ENCODE measurements around the gene PIGC.

PIGC gene

DNA sequence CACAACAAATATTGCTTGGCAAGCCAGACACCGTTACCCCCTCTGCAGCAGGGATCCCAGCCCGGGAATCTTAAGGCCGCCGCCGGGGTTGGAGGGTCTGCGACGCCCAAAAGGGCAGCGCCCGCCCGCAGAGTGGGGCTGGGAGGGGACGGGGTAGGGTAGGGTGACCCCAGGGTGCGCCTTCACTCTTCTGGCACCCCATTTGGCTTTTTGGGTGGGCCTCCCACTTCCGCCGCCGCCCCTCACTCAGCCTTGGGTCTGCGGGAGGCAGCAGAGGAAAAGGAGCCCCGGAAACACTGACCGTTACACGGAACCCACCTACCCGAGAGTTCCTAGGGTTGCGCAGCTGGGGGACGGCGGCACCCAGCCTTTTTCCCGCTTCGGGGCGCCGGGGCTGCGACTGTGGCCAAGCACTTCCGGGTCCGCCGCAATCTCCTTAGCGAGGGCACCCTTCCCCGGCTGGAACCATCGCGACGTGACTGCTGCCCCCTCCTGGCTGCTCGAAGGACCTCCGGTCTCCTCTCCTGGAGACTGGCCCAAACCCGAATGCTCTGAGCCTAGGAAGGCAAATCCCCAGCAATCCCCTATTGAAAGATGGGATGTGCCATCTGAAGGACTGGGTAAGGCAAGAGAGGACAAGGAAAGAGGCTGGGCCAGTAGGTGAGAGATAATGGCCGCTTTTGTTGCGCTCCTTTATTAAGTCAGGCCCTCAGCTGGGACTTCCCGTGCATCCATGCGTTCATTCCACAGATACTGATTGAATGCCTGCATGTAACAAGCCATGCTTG lies at the start of gene PIGC:
Gene PIGC, minus strand, starts transcription at position 404 of the 788 bp plus-strand sequence. CDS start 1,447 bp downstream, outside the sequence.
- peak; percentile 90 for DNase-seq

DNA sequence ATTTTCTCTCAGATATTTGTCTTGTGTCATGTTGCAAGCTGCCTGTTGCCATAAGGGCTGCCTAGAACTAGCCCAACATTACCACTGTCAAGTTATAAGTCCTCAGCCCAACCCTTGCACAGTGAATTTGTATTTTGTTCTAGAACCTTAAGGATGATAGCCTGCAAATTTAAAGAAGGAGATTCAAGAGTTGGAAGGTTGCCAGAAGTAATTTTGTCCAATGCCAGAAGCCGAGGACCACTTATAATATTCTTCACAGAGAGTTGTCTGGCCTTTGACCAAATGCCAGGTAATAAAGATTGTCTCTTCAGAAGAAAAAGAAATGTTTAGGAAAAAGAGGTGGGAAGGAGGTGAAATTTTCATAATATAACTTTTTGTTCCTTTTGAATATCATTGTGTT lies 48.6 kb upstream of the PIGC start:
- DNase-seq: no peak

DNA sequence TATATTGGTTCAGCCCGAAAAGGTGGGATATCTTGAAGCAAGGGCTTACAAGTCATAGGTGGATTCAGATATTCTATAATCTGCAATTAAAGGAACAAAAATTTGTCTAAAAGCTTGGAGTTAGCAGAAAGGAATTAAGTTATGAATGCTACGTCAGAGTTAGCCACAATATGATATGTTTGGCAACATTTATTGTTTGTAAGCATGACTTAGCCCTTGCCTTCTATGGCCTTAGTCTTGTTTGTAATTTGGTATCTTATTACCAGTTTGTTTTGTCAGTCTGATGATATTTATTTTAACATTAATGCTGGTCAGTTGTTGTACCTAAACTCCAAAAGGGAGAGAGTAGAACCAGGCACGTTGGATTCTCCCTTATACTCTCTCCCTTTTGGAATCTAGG lies 46.0 kb upstream of the PIGC start:
- DNase-seq: no peak

DNA sequence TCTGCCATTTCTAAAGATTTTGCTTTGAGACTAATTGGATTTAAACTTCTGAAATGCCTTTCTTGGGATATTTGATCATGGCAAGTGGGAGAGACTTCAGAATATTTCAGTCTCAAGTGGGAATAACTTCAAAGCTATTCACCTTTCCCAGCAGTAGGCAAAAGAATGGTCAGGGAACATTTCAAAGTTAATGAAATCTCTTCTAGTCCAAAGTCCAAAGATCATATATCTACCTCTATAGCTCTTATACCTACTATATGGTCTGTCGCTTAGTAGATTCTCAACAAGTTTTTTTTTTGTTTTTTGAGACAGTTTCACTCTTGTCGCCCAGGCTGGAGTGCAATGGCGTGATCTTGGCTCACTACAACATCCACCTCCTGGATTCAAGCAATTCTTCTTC lies 44.5 kb upstream of the PIGC start:
- no peak for DNase-seq

DNA sequence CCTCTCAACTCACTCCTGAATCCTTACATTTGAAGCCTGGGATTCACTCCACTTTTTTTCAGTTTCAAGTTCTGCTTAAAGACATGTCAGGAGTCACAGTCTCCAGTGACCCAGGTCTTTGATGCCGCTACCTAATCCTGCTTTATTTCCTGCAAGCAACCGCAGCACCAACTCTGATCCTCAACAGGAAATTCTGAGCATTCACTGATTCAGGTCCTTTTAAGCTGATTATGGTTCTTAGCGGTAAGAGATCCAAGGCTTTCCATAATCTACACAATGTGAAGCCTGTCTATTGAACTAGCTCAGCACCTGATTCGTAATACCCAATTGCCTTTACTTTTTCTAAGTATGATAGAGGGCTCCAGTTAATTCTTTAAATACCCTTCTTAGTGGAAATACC lies 43.7 kb upstream of the PIGC start:
- no peak for DNase-seq

DNA sequence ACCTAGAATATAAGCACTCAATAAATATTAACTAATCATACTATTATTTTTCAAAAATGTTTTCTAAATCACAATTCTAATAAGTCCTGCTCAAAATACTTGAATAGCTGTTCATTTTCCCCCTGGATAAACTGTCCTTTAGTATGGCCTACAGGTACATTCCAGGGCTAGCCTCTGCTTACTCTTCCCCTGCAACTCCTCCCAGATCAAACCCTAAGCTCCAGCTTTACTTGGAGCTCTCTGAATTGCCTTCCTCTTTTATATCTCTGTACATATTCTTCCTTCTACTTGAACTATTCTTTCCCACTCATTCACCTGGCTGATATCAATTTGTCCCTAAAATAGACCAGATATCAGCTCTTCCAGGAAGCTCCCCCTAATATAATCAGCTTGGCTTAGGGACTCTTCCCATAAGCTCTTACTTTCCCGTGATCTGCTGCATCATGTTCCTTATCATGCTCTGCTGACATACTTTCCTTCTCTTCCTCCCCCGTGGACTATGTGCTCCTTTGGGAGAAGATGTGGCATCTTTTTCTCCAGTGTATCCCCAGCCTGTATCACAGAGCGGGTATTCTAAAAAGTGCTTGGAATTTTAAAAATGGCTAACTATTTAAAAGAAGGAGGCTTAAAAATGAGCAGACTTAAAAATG lies 43.1 kb upstream of the PIGC start:
- no peak for DNase-seq

DNA sequence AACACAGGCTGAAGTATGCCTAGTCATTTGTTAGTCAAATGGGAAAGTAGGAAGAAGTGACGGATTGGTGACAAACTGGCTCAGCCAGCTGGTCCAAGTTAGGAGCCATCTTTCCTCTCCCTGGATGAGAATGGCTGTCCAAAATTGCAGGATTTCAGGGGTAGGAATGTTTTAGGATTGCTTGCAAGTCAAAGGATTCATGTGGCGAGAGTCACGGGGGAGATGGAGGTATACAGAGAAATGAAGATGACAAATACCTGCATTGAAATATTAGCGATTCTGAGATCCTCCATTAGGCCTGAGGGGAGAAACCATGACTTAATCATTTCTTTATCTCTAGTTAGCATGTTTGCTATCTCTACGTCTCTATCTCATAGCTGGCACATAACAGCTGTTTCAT lies 41.8 kb upstream of the PIGC start:
- DNase-seq: no peak

DNA sequence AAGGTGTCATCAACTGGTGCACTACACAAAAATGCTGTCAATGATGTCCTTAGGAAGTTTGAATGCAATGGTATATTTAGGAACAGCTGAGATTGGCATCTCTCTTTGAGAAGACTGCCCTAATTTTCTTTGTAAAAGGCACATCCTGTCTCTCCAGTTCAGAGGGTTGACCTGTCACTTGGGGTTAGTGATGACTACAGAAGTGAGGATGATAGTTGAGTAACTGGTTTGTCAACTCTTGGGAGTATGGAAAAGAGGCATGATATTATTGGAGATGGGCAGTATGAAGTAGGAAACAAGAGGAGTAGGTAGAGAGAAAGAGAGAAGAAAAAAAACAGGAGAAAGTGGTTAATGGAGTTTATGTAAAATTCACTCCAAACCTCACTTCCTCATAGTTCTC lies 40.4 kb upstream of the PIGC start:
- DNase-seq: no peak

DNA sequence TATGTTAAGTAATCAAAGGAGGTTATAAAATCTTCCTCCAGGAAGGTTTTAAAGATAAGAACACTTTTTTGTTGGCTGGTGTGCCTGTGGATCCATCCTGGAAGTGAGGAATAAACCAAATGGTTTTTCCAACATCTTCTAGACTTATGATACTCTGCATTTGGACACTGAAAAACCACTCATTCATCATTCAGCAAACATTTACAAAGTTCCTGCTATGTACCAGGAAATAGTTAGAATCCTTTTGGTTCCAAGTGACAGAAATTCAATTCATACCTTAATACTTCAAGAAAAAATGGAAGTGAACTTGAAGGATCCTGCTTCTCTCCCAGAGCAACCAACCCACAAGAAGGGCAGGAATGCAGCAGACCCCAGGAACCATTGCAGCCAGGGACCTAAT lies 39.6 kb upstream of the PIGC start:
- no peak for DNase-seq

DNA sequence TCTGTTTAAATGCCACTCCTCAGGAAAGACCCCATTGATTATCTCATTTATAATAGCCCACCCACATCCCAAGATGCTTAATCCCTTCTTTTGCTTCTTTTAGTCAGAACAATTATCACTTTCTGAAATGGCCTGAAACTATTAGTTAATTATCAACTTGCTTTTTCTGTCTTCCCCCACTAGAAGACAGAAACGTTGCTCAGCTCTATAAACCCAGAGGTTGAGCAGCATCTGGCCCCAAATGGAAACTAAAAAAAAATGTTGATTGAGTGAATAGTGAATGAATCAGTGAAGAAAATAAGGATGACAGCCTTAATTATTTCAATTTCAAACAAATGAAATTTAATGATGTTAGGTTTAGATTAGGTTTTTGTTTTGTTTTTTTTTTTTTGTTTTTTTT lies 38.2 kb upstream of the PIGC start:
- no peak for DNase-seq

DNA sequence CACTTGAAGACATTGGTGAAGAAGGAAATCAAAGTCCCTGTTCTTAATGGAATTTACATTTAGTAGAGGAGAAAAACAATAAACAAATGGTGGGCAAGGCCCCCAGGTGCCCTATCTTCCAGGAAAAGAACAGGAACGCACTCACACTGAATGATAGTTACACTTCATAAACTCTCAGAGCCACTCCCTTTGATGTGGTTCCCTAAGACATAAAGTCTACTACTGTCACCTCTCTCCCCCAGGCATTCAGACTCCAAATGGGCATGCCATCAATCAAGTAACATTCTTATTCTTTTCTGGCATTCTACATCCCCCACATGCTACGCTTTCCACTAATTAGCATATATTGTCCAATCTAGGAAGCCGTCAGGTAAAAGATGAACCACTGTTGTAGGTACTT lies 36.6 kb upstream of the PIGC start:
- DNase-seq: no peak

DNA sequence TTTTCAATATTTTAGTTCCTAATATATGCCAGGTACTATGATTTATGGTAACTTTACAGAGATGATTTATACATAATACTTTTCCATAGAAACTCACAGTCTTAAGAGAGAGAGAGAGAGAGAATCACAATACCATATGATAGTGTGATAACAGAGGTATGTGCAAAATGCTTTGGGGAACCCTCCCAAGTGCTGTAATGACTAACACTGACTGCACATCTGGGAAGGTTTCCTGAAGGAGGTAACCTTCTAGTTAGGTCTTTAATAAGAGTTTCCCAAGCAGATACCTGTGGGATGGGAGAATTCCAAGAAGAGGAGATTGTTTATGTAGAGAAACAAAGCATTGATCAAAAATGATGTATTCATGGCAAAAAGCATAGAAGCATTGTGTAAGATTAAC lies 34.6 kb upstream of the PIGC start:
- no peak for DNase-seq

DNA sequence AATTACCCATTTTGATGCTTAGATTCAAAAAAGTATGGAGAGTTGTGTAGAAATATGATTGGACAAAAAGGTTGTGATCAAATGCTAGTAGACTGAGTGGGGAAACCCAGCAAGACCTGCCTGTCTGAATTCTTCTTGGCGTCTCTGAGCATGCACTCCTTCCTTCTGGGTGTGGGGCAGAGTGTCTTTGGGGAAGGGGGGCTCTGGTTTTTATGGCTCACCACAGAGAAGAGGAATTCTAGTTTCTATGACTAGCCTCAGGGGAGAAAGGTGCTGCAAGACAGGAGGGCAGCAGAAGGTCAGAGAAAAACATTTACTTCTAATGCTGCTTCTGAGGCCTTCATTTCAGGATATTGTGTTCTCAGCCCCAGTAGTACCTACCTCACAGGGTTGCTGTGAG lies 33.9 kb upstream of the PIGC start:
- no peak for DNase-seq

DNA sequence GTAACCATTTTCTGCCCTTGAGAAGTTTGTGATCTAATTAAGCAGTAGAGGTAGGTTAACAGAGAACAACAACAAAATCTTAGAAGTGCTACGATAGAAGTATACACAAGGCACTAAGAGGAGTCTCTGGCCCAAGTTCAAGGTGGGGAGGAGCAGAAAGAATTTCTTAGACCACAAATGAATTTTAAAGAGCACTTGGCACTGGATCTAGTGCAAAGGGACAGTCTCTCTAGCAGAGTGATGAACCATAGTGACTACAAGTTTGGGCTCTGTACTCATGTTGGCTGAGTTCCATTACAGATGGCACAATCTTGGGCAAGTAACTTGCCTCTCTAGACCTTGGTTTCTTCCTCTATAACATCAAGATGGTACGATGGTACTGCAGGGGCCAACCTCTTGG lies 33.3 kb upstream of the PIGC start:
- no peak for DNase-seq

DNA sequence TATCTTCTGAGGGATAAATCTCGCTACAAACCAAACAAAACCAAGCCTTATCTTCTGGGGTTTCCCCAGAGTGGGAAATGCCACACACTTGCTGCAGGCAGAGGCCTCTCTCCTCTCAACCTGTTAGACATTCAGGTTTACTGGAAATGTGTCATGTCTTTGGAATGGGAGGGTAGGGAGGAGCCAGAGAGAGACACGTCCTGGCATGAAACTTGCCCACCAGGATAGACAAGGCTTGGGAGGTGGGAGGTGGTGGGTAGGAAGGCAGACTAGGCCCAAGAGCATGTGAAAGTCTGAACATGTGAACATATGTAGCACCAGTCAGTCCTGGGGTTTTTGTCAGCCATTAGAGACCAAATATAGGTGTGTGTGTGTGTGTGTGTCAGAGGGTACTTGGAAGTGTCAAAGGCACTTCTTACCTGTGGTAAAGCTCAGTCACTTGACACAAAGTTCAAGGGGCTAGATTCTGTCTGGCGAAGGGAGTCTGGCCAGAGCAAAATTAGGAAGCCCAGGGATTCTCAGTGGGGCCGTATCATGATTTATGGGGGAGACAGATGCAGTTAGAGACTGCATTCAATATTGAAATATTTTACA lies 32.4 kb upstream of the PIGC start:
- no peak for DNase-seq

DNA sequence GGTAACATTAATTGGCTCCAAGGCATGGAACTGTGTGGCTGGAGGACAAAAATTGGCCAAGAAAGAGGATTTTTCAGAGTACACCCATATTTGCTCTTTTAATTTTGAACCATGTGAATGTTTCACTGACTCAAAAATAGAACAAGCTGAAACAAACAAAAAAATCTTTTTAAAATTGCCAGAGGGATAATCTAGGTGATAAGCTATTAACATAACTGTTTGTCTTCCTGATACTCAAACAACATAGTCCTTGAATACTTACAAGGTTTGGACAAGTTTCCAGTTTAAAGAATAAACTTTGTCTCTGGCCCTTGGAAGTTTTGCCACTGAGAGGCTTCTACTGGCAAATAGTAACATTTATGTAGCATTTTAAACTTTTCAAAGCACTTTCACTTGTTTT lies 30.0 kb upstream of the PIGC start:
- DNase-seq: no peak

DNA sequence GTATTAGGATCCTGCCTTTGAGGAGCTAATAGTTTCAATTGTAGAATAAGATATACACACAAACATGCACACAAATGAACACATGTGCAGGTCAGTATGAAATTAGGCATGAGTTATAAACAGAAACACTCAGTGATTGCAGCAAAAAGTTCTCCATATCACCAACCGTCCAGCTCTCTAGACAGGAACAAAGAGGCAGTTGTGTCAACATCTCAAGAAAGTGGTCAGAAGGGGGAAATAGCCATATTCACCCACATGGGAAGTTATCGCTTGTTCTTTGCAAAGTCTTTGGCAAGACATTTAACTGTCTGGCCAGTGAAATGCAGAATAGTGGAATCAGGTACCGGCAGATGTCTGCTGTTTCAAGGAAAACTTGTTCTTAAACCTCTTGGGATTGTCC lies 29.4 kb upstream of the PIGC start:
- DNase-seq: no peak

DNA sequence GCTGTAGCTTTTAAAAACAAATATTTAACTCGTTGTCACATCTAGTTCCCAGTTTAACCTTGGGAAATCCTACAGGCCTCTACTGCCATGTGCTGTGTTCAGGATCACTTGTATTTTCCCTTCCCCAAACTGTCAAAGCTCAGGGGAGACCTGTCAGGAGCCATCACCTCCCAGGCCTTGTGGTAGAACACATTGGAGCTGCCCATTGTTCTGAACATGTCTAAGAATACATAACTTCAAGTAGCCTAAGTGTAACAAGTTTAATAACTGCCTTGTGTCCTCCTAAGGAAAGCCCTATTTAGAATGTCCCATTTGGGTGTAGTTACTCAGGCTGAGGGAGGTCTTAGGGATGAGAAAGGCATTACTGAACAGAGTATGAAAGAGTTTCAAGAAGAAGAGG lies 28.6 kb upstream of the PIGC start:
- no peak for DNase-seq

DNA sequence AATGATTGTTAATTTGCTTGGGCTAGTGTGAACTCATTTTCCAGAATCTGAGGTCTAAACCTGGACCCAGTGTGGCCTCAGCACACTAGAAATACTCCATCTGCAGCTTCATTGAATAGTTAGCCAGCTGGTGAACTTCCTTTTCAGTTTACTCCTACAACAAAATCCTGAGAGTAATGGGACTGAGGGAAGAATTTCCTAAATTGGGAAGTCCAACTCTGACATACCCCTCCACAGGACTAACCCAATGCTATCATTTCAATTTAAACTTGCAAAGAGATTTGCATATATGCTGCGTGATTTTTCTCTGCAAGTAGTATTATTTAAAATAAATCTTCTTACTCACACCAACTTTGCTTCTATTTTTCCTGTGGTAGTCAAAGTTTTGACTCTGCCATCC lies 27.8 kb upstream of the PIGC start:
- no peak for DNase-seq

DNA sequence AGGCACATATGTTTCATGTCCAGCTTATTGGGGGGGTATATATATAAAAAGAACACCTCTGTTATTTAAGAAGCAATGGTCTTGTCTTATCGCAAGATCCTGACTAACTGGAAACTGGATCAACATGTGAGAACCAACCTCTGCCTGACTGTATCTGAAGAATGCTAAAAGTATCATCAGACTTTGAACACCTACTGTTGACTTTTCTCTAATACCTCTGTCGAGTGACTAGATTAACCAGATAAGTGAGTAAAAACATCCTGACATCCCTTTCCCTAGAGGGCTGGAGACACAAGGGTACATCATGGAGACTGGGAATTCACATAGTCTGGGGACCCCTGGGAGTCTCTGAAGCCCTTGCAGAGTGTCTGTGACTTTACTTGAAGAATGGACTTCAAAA lies 26.3 kb upstream of the PIGC start:
- DNase-seq: no peak

DNA sequence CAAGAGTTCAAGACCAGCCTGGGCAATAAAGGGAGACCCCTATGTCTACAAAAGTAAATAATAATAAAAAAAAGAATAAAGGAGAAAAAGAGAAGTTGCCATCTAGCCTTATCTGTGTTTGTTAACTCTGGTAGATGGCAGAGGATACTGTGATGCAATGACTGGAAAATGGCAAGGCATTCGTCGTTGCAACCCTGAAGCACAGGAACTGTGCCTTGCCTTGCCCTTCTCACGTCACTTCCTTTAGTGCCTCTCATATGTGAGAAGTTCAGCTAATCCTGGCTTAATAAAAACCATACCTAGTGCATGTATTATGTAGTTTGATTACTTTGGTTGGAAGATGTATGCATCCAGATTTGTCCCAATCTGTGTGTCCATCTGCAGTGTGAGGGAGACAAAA lies 25.8 kb upstream of the PIGC start:
- no peak for DNase-seq

DNA sequence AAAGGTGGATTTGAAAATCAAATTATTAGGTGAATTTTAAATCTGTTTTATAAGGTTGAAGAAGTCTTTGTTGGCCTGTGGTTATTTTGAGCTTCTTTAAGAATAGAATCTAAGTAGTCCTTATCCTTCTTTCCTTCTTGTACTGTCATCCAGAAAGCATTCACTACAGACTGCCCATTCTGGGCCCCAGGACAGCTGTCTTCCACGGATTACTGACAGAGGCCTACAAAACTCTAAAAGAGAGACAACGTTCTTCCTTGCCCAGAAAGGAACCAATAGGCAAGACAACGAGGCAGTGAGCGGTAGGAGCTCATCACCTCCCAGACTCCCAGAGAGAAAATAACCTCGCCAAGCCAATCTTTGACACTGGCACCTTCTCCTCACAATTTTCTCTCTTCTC lies 24.4 kb upstream of the PIGC start:
- no peak for DNase-seq

DNA sequence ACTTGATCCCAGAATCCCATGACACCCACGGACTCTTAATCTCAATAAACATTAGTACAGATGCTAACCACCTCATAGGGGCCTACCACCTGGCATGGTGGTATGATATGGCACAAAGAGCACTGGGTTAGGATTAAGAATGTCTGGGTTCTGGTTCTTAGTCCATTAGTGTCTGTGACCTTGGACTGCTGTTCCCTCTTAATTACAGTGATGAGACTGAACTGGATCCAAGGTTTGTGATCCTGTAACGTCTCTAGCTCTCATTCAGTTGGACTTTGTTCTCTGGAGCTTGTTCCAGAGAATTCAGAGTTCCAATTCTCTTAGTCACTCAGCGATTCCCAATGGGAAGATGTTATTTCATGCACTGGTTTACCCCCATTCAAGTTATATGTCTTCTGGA lies 23.6 kb upstream of the PIGC start:
- DNase-seq: no peak

DNA sequence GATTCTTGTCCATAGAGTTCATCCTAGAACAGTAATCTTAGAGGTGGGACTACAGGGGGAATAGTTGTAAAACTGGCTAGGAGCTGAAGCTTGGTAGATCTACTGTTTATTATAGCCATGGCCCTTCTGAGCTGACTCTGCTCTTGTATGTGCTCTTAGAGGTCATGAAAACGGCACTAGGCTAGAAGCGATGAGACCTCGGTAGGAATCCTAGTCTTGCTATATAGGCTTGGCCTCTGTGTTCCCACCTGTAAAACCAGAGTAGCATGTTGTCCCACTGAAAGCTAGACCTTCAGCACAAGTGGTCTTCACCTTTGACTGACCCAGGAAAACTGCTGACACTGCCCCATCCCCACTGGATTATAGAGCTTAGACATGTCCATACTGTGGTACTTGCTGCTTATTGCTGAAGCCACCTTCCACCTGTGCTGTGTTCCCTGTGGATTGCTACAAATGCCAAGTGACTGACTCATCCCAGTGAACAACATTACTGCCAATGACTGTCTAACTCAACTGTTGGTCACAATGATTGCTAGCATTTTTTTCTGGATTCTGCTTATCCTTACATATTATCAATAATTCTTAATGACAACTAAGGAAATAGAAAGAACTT lies 23.0 kb upstream of the PIGC start:
- no peak for DNase-seq

Measured in NCI-H187 treated with DMSO at 0.1 percent for 48 hours (cell line).